Transverse colon (tissue), 3 donors: ENCODE measurements around the gene PDE4B.

Experiments
- EP300 ChIP-seq: sonication (generic); formaldehyde crosslinking; IDR thresholded peaks from one replicate; pipeline ENCODE4 v1.6.1; 2017; ENCODE audit warnings: antibody characterized with exemption, low read depth
- TF ChIP-seq, protein P1 (sequence below), 5 experiments: fragments of 200-600 bp in 3 of 5; fragments of 450-650 bp in 2 of 5; sonication (generic) in 3 of 5; IDR thresholded peaks; 1 replicate in 2 of 5; 2 replicates in 3 of 5; pipeline ENCODE4 v1.5.1; 2016 to 2017; ENCODE audit warnings: antibody characterized with exemption in 5 of 5, inconsistent platforms in 3 of 5, mild to moderate bottlenecking in 2 of 5, moderate library complexity in 1 of 5

DNA sequence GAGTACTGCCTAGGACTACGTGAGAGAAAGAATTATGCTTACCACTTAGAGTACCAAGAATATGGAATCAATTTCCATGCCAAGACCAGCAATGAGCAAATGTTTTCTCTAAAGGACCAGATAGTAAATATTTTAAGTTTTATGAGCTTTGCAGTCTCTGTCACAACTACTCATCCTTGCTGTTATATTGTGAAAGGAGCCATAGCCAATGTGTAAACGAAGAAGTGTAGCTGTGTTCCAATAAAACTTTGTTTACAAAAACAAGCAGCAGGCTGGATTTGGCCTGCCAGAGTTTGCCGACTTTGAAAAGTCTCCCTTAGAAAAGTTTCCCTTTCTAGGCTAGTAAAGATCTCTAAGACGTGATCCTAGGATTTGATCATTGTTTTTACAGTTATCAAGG is 128.8 kb downstream of the PDE4B start:
- no peak for TF ChIP-seq EP300
- TF ChIP-seq, protein P1, sequence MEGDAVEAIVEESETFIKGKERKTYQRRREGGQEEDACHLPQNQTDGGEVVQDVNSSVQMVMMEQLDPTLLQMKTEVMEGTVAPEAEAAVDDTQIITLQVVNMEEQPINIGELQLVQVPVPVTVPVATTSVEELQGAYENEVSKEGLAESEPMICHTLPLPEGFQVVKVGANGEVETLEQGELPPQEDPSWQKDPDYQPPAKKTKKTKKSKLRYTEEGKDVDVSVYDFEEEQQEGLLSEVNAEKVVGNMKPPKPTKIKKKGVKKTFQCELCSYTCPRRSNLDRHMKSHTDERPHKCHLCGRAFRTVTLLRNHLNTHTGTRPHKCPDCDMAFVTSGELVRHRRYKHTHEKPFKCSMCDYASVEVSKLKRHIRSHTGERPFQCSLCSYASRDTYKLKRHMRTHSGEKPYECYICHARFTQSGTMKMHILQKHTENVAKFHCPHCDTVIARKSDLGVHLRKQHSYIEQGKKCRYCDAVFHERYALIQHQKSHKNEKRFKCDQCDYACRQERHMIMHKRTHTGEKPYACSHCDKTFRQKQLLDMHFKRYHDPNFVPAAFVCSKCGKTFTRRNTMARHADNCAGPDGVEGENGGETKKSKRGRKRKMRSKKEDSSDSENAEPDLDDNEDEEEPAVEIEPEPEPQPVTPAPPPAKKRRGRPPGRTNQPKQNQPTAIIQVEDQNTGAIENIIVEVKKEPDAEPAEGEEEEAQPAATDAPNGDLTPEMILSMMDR (IDR thresholded peaks at IDR 0.05): no peak
